GM12891 (cell line): ENCODE results near the gene CKAP4.

ENCODE experiments used
- POLR2A ChIP-seq: IDR thresholded peaks from 2 replicates; pipeline ENCODE4 v1.6.1; 2011; ENCODE audit warnings: low read depth, low read length, control low read depth
- POLR2AphosphoS5 ChIP-seq: IDR thresholded peaks from 2 replicates; pipeline ENCODE4 v1.6.1; 2011; ENCODE audit warnings: low read depth, low read length, control low read depth
- SPI1 ChIP-seq: IDR thresholded peaks from 2 replicates; pipeline ENCODE4 v1.6.1; 2011; ENCODE audit warnings: low read depth, low read length, control low read depth

DNA sequence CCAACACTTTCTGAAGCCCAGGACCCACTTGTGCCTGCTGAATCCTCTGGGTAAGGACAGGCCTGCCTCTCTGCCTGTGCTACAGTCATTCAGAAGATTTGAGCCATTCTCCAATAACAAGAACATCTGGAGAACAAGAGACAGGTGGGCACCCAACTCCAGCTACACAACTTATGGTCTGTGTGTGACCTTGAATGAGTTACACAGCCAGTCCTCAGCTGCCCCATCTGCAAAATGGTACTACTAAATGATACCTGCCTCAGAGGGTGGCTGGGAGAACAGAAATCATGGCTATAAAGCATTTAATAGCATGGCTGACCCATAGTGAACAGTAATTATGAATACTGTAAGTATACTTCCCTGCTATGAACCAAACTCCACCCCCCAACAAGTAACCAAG lies 4.2 kb downstream of the CKAP4 start:
- TF ChIP-seq POLR2A (no peak), POLR2AphosphoS5 (no peak), SPI1 (no peak)
